Thyroid gland (tissue), 4 donors: Measurements from ENCODE around the gene IFNGR1. TPM values are rescaled to one million over a fixed set of nuclear protein-coding genes. Genes with fewer than 3 reads are reported as not detected.

Source experiments
- DNase-seq, 2 donors: peaks; one replicate each; pipeline ENCODE4 v3.0.0-alpha.2; 2019
- H3K27ac ChIP-seq, 3 donors: fragments of 200-600 bp; sonication (generic); 1 replicate in 2 of 3; 2 replicates in 1 of 3; pipeline ENCODE4 v1.5.1; 2016 to 2019; ENCODE audit warnings: mild to moderate bottlenecking in 1 of 3, moderate library complexity in 1 of 3
- H3K27me3 ChIP-seq: fragments of 200-600 bp; sonication (generic); one replicate; pipeline ENCODE4 v1.5.1; 2019
- H3K36me3 ChIP-seq, 2 donors: fragments of 200-600 bp; sonication (generic); one replicate each; pipeline ENCODE4 v1.5.1; 2016 to 2019
- H3K4me1 ChIP-seq, 2 donors: fragments of 200-600 bp; sonication (generic); one replicate each; pipeline ENCODE4 v1.5.1; 2017 to 2019
- H3K4me3 ChIP-seq, 3 donors: fragments of 200-600 bp; sonication (generic); replicated peaks in 1 of 3; 1 replicate in 2 of 3; 2 replicates in 1 of 3; pipeline ENCODE4 v1.5.1; 2016; ENCODE audit warnings: mild to moderate bottlenecking in 1 of 3
- H3K9me3 ChIP-seq: fragments of 200-600 bp; sonication (generic); one replicate; pipeline ENCODE4 v1.5.1; 2017
- POLR2A ChIP-seq, 2 donors: fragments of 450-650 bp; IDR thresholded peaks; one replicate each; pipeline ENCODE4 v1.6.1; 2017; ENCODE audit warnings: antibody characterized with exemption in 2 of 2, mild to moderate bottlenecking in 2 of 2, moderate library complexity in 1 of 2
- WGBS, 2 donors: methylation state at CpG; one replicate each; pipeline ENCODE4 v1.1.5; 2017; 5-methylcytosine and 5-hydroxymethylcytosine counted together
- intact Hi-C: fragments of 100-400 bp; cut with DNase I; formaldehyde crosslinking; loops from one replicate; pipeline ENCODE4 v1.15.1; 2023
- total RNA-seq, 4 donors: library from RNA; depleted of rRNA; stranded (reverse); fragments of >200 nt; gene quantifications; one replicate each; pipeline ENCODE4 v1.2.3, GENCODE V29; 2016
- TF ChIP-seq, protein P1 (sequence below), 6 experiments: fragments of 200-600 bp in 3 of 6; fragments of 450-650 bp in 3 of 6; sonication (generic) in 3 of 6; IDR thresholded peaks; one replicate each; pipeline ENCODE4 v1.5.1; 2016 to 2019; ENCODE audit warnings: antibody characterized with exemption in 6 of 6, mild to moderate bottlenecking in 2 of 6, inconsistent platforms in 1 of 6, moderate library complexity in 1 of 6

Gene IFNGR1
- total RNA-seq, 4 donors from 2014 or later = 73.9 to 138 (median 113) TPM

DNA sequence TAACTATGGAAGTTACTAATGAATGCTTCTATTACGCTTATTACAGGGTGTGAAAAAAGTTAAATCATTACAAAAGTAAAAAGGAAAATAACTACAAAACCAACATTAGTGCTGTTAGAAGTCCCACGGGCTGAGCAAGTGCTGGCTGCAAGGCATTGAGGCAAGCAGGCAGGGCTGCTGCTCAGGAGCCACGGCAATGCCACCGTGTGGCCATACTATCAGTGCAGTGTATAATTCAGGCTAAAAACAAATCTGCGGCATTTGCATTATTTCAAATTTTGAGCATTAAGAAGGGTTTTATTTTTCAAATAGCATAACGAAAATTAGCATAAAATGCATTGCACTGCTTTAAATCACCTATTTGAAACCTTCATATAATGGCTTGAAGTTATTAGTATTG, 17.1 kb downstream of the IFNGR1 start:
- no peak for TF ChIP-seq POLR2A (IDR thresholded peaks at IDR 0.05)
- TF ChIP-seq, protein P1, sequence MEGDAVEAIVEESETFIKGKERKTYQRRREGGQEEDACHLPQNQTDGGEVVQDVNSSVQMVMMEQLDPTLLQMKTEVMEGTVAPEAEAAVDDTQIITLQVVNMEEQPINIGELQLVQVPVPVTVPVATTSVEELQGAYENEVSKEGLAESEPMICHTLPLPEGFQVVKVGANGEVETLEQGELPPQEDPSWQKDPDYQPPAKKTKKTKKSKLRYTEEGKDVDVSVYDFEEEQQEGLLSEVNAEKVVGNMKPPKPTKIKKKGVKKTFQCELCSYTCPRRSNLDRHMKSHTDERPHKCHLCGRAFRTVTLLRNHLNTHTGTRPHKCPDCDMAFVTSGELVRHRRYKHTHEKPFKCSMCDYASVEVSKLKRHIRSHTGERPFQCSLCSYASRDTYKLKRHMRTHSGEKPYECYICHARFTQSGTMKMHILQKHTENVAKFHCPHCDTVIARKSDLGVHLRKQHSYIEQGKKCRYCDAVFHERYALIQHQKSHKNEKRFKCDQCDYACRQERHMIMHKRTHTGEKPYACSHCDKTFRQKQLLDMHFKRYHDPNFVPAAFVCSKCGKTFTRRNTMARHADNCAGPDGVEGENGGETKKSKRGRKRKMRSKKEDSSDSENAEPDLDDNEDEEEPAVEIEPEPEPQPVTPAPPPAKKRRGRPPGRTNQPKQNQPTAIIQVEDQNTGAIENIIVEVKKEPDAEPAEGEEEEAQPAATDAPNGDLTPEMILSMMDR (IDR thresholded peaks at IDR 0.05) = no peak
- DNase-seq = no peak
- no peaks in the 10 kb centered on the region for H3K9me3 ChIP-seq
- no peak overlapping the region for H3K27ac ChIP-seq
- H3K4me1 ChIP-seq = no peaks in the 10 kb centered on the region
- WGBS, 2 donors = 87 to 88% methylated on average over 6 of the region's 6 CpGs
- peaks cover 39 to 45% of the 10 kb centered on the region in 2 donors for H3K36me3 ChIP-seq
- H3K4me3 ChIP-seq = no peak overlapping the region
- no peaks in the 10 kb centered on the region for H3K27me3 ChIP-seq
- intact Hi-C loops = no loop called here

DNA sequence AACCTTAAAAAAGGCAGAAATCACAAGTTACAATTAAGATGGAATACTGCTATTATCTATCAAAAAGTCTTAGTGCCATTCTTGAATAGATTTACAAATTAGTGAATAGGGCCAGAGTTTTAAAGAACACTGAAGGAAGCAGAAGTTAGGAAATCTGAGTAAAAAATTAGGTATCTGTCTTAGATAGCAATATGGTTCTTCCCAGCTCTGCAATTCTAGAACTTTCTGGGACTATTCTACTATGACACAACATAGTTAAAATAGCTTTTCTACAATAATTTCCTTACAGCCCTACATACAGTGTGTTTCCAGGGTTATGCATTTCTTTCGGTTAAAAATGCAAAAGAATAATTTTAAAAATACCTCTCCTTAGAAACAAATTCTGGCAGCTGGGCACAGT, 18.2 kb downstream of the IFNGR1 start:
- Histone ChIP-seq H3K4me3 (no peak overlapping the region), H3K4me1 (no peaks in the 10 kb centered on the region), H3K9me3 (no peaks in the 10 kb centered on the region), H3K36me3 (peaks cover 38 to 50% of the 10 kb centered on the region in 2 donors), H3K27me3 (no peaks in the 10 kb centered on the region), H3K27ac (no peak overlapping the region)
- intact Hi-C loops = no loop called here
- TF ChIP-seq, protein P1 (IDR thresholded peaks at IDR 0.05) = no peak
- no peak for TF ChIP-seq POLR2A (IDR thresholded peaks at IDR 0.05)
- no peak for DNase-seq
- 91 to 96% methylated on average over 1 of the region's 1 CpG for WGBS, 2 donors

DNA sequence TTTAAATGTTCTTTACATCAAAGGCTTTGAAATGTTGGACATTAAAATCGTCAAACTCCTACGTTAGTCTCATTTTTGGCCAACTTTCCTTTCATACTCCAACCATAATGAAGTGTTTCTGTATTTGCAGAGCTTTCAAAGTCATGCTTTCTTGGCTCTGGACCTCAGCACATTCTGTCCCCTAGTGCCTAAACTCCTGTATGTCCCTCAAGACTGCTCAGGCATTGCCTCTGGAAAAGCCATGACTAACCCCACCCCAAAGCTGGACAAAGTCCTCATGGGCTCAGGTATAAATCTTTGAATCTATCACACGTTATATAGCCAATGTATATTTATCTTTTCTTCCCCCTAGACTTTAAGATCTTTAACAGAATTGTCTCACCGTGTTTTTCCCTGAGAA, 18.9 kb downstream of the IFNGR1 start:
- no peak for TF ChIP-seq POLR2A (IDR thresholded peaks at IDR 0.05)
- TF ChIP-seq, protein P1 (IDR thresholded peaks at IDR 0.05) = no peak
- peaks cover 30 to 50% of the 10 kb centered on the region in 2 donors for H3K36me3 ChIP-seq
- H3K27ac ChIP-seq = no peak overlapping the region
- WGBS, 2 donors = 95 to 97% methylated on average over 4 of the region's 4 CpGs
- no peak overlapping the region for H3K4me3 ChIP-seq
- DNase-seq = no peak
- intact Hi-C loops = no loop called here
- no peaks in the 10 kb centered on the region for H3K4me1 ChIP-seq
- H3K27me3 ChIP-seq = no peaks in the 10 kb centered on the region
- H3K9me3 ChIP-seq = no peaks in the 10 kb centered on the region

DNA sequence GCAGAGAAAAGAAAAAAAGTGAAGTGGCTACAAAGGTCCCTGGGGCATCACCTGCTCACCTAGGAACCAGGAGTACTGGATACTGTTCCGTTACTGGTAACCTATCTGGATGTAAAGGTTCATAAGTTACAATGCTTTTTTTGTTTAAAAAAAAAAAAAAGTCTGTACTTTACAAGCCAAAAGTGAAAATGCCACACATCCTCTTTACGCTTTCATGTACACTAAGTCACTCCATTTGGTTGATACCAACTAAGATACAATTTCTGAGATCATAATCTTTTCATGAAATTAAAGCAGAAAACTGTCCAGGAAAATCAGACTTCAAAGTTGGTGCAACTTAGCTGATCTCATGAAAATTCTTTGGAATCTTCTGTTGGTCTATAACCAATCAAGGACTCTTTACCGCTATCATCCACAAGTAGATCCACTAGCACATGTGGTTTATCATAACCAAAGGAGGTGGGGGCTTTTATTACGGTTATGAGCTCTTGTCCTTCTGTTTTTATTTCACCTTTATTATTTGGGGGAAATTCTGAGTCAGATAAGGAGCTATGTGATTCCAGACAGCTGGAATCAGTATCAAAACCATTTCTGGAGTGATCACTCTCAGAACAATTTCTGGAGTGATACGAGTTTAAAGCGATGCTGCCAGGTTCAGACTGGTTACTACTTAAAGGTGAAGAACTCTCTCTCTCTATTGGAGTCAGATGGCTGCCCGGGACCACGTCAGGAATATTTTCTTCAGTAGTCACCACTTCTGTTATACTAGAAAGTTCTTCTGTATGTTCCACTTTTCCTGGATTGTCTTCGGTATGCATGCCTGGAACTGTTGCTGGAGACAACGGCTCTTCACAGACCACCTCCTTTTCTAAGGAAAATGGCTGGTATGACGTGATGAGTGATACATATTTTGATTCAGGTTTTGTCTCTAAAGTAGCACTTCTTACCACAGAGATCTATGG, 21.2 kb downstream of the IFNGR1 start:
- no peak overlapping the region for H3K27ac ChIP-seq
- peaks cover 0 to 4% of the 10 kb centered on the region in 2 donors for H3K4me1 ChIP-seq
- H3K27me3 ChIP-seq = no peaks in the 10 kb centered on the region
- no peak overlapping the region for H3K4me3 ChIP-seq
- WGBS, 2 donors = 96 to 97% methylated on average over 11 of the region's 11 CpGs
- H3K9me3 ChIP-seq = no peaks in the 10 kb centered on the region
- DNase-seq = no peak
- TF ChIP-seq, protein P1 (IDR thresholded peaks at IDR 0.05) = no peak
- no peak for TF ChIP-seq POLR2A (IDR thresholded peaks at IDR 0.05)
- peaks cover 15 to 41% of the 10 kb centered on the region in 2 donors for H3K36me3 ChIP-seq
- intact Hi-C loops = no loop called here
